ENCODE measurements around the gene NAT16. TPM values are rescaled to one million over a fixed set of nuclear protein-coding genes. Genes with fewer than 3 reads are reported as not detected.

Gene NAT16
- total RNA-seq, 1 experiment from 2014 or later, result not detected

- Histone ChIP-seq H3K36me3 (no peaks in the 10 kb centered on the region), H3K4me1 (replicated peaks) (peaks cover 32% of the 10 kb centered on the region), H3K4me3 (no peak overlapping the region), H3K9me3 (replicated peaks) (no peaks in the 10 kb centered on the region), H3K27me3 (replicated peaks) (peaks cover 93% of the 10 kb centered on the region), H3K27ac (no peak overlapping the region)
- DNase-seq (ENCODE audit: low read depth in 1 of 2, low spot score in 2 of 2), result no peak
Measured at GRCh38 chr7:101172005-101172853, 7.9 kb downstream of the NAT16 start.

GRCh38 chr7:101171442-101171837 is 8.7 kb downstream of the NAT16 start:
- H3K27me3 ChIP-seq (replicated peaks), result peaks cover 90% of the 10 kb centered on the region
- no peaks in the 10 kb centered on the region for H3K36me3 ChIP-seq
- no peak overlapping the region for H3K27ac ChIP-seq
- no peak for DNase-seq (ENCODE audit: low read depth in 1 of 2, low spot score in 2 of 2)
- H3K4me1 ChIP-seq (replicated peaks), result peaks cover 32% of the 10 kb centered on the region
- no peak overlapping the region for H3K4me3 ChIP-seq
- H3K9me3 ChIP-seq (replicated peaks), result no peaks in the 10 kb centered on the region

GRCh38 chr7:101170617-101171441 is 9.3 kb downstream of the NAT16 start:
- Histone ChIP-seq H3K9me3 (replicated peaks) (no peaks in the 10 kb centered on the region; the same call in 1 of the 2 replicates), H3K27ac (no peak overlapping the region), H3K27me3 (replicated peaks) (peaks cover 90% of the 10 kb centered on the region), H3K36me3 (no peaks in the 10 kb centered on the region), H3K4me1 (replicated peaks) (peaks cover 35% of the 10 kb centered on the region), H3K4me3 (no peak overlapping the region)
- DNase-seq (ENCODE audit: low read depth in 1 of 2, low spot score in 2 of 2), result no peak

GRCh38 chr7:101169838-101170551 is 10.1 kb downstream of the NAT16 start:
- no peaks in the 10 kb centered on the region for H3K36me3 ChIP-seq
- H3K4me1 ChIP-seq (replicated peaks), result peaks cover 43% of the 10 kb centered on the region
- no peak overlapping the region for H3K27ac ChIP-seq
- no peak overlapping the region for H3K4me3 ChIP-seq
- H3K9me3 ChIP-seq (replicated peaks), result no peaks in the 10 kb centered on the region; the same call in 1 of the 2 replicates
- H3K27me3 ChIP-seq (replicated peaks), result peaks cover 93% of the 10 kb centered on the region
- DNase-seq (ENCODE audit: low read depth in 1 of 2, low spot score in 2 of 2), result peak; percentile 59 to 75

- Histone ChIP-seq H3K27ac (no peak overlapping the region), H3K4me1 (replicated peaks) (peaks cover 49% of the 10 kb centered on the region), H3K4me3 (no peak overlapping the region)
Measured at GRCh38 chr7:101169110-101169837, 10.8 kb downstream of the NAT16 start.

GRCh38 chr7:101168412-101169049 is 11.6 kb downstream of the NAT16 start:
- no peak overlapping the region for H3K27ac ChIP-seq
- no peak overlapping the region for H3K4me3 ChIP-seq
- no peaks in the 10 kb centered on the region for H3K36me3 ChIP-seq
- DNase-seq (ENCODE audit: low read depth in 1 of 2, low spot score in 2 of 2), result no peak
- peaks cover 53% of the 10 kb centered on the region for H3K4me1 ChIP-seq (replicated peaks)
- H3K27me3 ChIP-seq (replicated peaks), result peaks cover 93% of the 10 kb centered on the region
- peaks cover 8% of the 10 kb centered on the region; the same call in 1 of the 2 replicates for H3K9me3 ChIP-seq (replicated peaks)

More at GRCh38 chr7:101169110-101169837, 10.8 kb downstream of the NAT16 start:
- peak in 1 of 2 experiments; percentile 34 for DNase-seq (ENCODE audit: low read depth in 1 of 2, low spot score in 2 of 2)
- H3K9me3 ChIP-seq (replicated peaks), result peaks cover 4% of the 10 kb centered on the region; the same call in 1 of the 2 replicates
- no peaks in the 10 kb centered on the region for H3K36me3 ChIP-seq
- H3K27me3 ChIP-seq (replicated peaks), result peaks cover 93% of the 10 kb centered on the region

- DNase-seq (ENCODE audit: low read depth in 1 of 2, low spot score in 2 of 2), result no peak
- Histone ChIP-seq H3K4me1 (replicated peaks) (peaks cover 52% of the 10 kb centered on the region), H3K36me3 (no peaks in the 10 kb centered on the region)
Measured at GRCh38 chr7:101167645-101168411, 12.3 kb downstream of the NAT16 start.

GRCh38 chr7:101166909-101167644 is 13.0 kb downstream of the NAT16 start:
- H3K9me3 ChIP-seq (replicated peaks), result peaks cover 8% of the 10 kb centered on the region; the same call in 1 of the 2 replicates
- H3K27ac ChIP-seq, result no peak overlapping the region
- H3K27me3 ChIP-seq (replicated peaks), result peaks cover 90% of the 10 kb centered on the region
- no peak overlapping the region for H3K4me3 ChIP-seq
- DNase-seq (ENCODE audit: low read depth in 1 of 2, low spot score in 2 of 2), result no peak
- H3K4me1 ChIP-seq (replicated peaks), result peaks cover 48% of the 10 kb centered on the region
- H3K36me3 ChIP-seq, result no peaks in the 10 kb centered on the region

More at GRCh38 chr7:101167645-101168411, 12.3 kb downstream of the NAT16 start:
- no peak overlapping the region for H3K27ac ChIP-seq
- peaks cover 91% of the 10 kb centered on the region for H3K27me3 ChIP-seq (replicated peaks)
- H3K4me3 ChIP-seq, result no peak overlapping the region
- H3K9me3 ChIP-seq (replicated peaks), result peaks cover 8% of the 10 kb centered on the region; the same call in 1 of the 2 replicates

GRCh38 chr7:101166648-101166908 is 13.5 kb downstream of the NAT16 start:
- Histone ChIP-seq H3K36me3 (no peaks in the 10 kb centered on the region), H3K4me3 (no peak overlapping the region), H3K27me3 (replicated peaks) (peaks cover 87% of the 10 kb centered on the region), H3K9me3 (replicated peaks) (peaks cover 8% of the 10 kb centered on the region; the same call in 1 of the 2 replicates), H3K27ac (no peak overlapping the region), H3K4me1 (replicated peaks) (peaks cover 47% of the 10 kb centered on the region)
- DNase-seq (ENCODE audit: low read depth in 1 of 2, low spot score in 2 of 2), result no peak

- Histone ChIP-seq H3K36me3 (no peaks in the 10 kb centered on the region), H3K4me3 (no peak overlapping the region), H3K27me3 (replicated peaks) (peaks cover 82% of the 10 kb centered on the region), H3K27ac (no peak overlapping the region), H3K9me3 (replicated peaks) (peaks cover 8% of the 10 kb centered on the region; the same call in 1 of the 2 replicates), H3K4me1 (replicated peaks) (peaks cover 47% of the 10 kb centered on the region)
- DNase-seq (ENCODE audit: low read depth in 1 of 2, low spot score in 2 of 2), result no peak
Measured at GRCh38 chr7:101165958-101166647, 14.0 kb downstream of the NAT16 start.

All from SJSA1 (cell line).